Upper lobe of left lung (tissue), 6 donors: Measurements from ENCODE around the gene TEX44. TPM values are rescaled to one million over a fixed set of nuclear protein-coding genes. Genes with fewer than 3 reads are reported as not detected.

Experiments used
- ATAC-seq, 2 donors: fragments of 200-7000 bp; cut with Tn5 transposase; one replicate each; pipeline ENCODE4 v1.9.1; 2022; ENCODE audit warnings: mild to moderate bottlenecking in 2 of 2, moderate library complexity in 2 of 2; ENCODE audit not compliant: low FRiP score in 2 of 2
- DNase-seq, 2 donors: peaks; one replicate each; pipeline ENCODE4 v3.0.0-alpha.2; 2019 to 2020
- H3K27ac ChIP-seq, 4 donors: fragments of 200-600 bp; sonication (generic); one replicate each; pipeline ENCODE4 v1.5.1; 2016 to 2019
- H3K27me3 ChIP-seq, 4 donors: fragments of 200-600 bp; sonication (generic); one replicate each; pipeline ENCODE4 v1.5.1; 2017 to 2019
- H3K36me3 ChIP-seq, 4 donors: fragments of 200-600 bp; sonication (generic); one replicate each; pipeline ENCODE4 v1.5.1; 2016 to 2019
- H3K4me1 ChIP-seq, 4 donors: fragments of 200-600 bp; sonication (generic); one replicate each; pipeline ENCODE4 v1.5.1; 2018 to 2019
- H3K4me3 ChIP-seq, 4 donors: fragments of 200-600 bp; sonication (generic); one replicate each; pipeline ENCODE4 v1.5.1; 2017 to 2019; ENCODE audit warnings: mild to moderate bottlenecking in 2 of 4, moderate library complexity in 1 of 4
- H3K9me3 ChIP-seq, 4 donors: fragments of 200-600 bp; sonication (generic); one replicate each; pipeline ENCODE4 v1.5.1; 2018 to 2019
- EP300 ChIP-seq, 4 donors: sonication (generic); formaldehyde crosslinking; IDR thresholded peaks; one replicate each; pipeline ENCODE4 v1.5.1; 2017; ENCODE audit warnings: antibody characterized with exemption in 4 of 4, control low read depth in 2 of 4
- POLR2A ChIP-seq, 4 donors: fragments of 450-650 bp; IDR thresholded peaks; one replicate each; pipeline ENCODE4 v1.5.1; 2016 to 2017; ENCODE audit warnings: antibody characterized with exemption in 4 of 4, mild to moderate bottlenecking in 2 of 4
- POLR2AphosphoS5 ChIP-seq, 2 donors: sonication (generic); formaldehyde crosslinking; IDR thresholded peaks; one replicate each; pipeline ENCODE4 v1.5.1; 2017; ENCODE audit warnings: antibody characterized with exemption in 2 of 2
- WGBS, 2 donors: methylation state at CpG; one replicate each; pipeline ENCODE4 v1.1.5; 2017 to 2018; 5-methylcytosine and 5-hydroxymethylcytosine counted together
- total RNA-seq, 6 donors: library from RNA; depleted of rRNA in 4 of 6; stranded (reverse); fragments of >200 nt in 4 of 6; gene quantifications; one replicate each; pipeline versions ENCODE4 v1.1.0 to v1.2.1, GENCODE V29; 2016 to 2021
- TF ChIP-seq, protein P1 (sequence below), 6 experiments: fragments of 450-650 bp in 4 of 6; fragments of 200-600 bp in 2 of 6; sonication (generic) in 2 of 6; IDR thresholded peaks; one replicate each; pipeline ENCODE4 v1.5.1; 2016 to 2019; ENCODE audit warnings: antibody characterized with exemption in 6 of 6
- donor health status: DM: no; HTN: no; CAD: no; lungs with moderate emphysema.
- donor health status: DM: no; HTN: yes; CAD: no; lungs with severe emphysema.

Gene TEX44
- total RNA-seq, 6 donors from 2014 or later = not detected

- Histone ChIP-seq H3K4me1 (peaks cover 35 to 42% (median 39%) of the 10 kb centered on the region in 4 donors), H3K4me3 (peak overlapping the region in 3 of 4 donors; percentile 36 to 51 (median 47)), H3K9me3 (no peaks in the 10 kb centered on the region), H3K36me3 (no peaks in the 10 kb centered on the region), H3K27me3 (no peaks in the 10 kb centered on the region), H3K27ac (peak overlapping the region; percentile 88 to 99 (median 96))
- peak in 1 of 2 donors; percentile 28 for DNase-seq
- 5 to 6% methylated on average over 4 to 9 of the region's 9 CpGs for WGBS, 2 donors
- no peak for TF ChIP-seq POLR2AphosphoS5 (IDR thresholded peaks at IDR 0.05)
- no peak for TF ChIP-seq POLR2A (IDR thresholded peaks at IDR 0.05)
- TF ChIP-seq, protein P1, sequence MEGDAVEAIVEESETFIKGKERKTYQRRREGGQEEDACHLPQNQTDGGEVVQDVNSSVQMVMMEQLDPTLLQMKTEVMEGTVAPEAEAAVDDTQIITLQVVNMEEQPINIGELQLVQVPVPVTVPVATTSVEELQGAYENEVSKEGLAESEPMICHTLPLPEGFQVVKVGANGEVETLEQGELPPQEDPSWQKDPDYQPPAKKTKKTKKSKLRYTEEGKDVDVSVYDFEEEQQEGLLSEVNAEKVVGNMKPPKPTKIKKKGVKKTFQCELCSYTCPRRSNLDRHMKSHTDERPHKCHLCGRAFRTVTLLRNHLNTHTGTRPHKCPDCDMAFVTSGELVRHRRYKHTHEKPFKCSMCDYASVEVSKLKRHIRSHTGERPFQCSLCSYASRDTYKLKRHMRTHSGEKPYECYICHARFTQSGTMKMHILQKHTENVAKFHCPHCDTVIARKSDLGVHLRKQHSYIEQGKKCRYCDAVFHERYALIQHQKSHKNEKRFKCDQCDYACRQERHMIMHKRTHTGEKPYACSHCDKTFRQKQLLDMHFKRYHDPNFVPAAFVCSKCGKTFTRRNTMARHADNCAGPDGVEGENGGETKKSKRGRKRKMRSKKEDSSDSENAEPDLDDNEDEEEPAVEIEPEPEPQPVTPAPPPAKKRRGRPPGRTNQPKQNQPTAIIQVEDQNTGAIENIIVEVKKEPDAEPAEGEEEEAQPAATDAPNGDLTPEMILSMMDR (IDR thresholded peaks at IDR 0.05) = no peak
- no peak for TF ChIP-seq EP300 (IDR thresholded peaks at IDR 0.05)
- ATAC-seq = no peak
Measured at GRCh38 chr2:231613331-231613662, 20.6 kb downstream of the TEX44 start.

- H3K9me3 ChIP-seq = no peaks in the 10 kb centered on the region
- peaks cover 35 to 42% (median 39%) of the 10 kb centered on the region in 4 donors for H3K4me1 ChIP-seq
- TF ChIP-seq, protein P1 (IDR thresholded peaks at IDR 0.05) = peak in 5 of 6 experiments; percentile 20 to 81 (median 53)
- TF ChIP-seq EP300 (IDR thresholded peaks at IDR 0.05) (peak in 1 of 4 donors; percentile 12), POLR2A (IDR thresholded peaks at IDR 0.05) (peak in 2 of 4 donors; percentile 44 to 80), POLR2AphosphoS5 (IDR thresholded peaks at IDR 0.05) (peak; percentile 32 to 53)
- WGBS, 2 donors = 0 to 1% methylated on average over 7 to 48 of the region's 86 CpGs
- ATAC-seq = peak; percentile 73 to 88
- H3K4me3 ChIP-seq = peak overlapping the region; percentile 22 to 51 (median 42)
- DNase-seq = peak; percentile 80 to 95
- H3K27ac ChIP-seq = peak overlapping the region; percentile 88 to 99 (median 96)
- no peaks in the 10 kb centered on the region for H3K27me3 ChIP-seq
- no peaks in the 10 kb centered on the region for H3K36me3 ChIP-seq
Measured at GRCh38 chr2:231613663-231614558, 21.2 kb downstream of the TEX44 start.

GRCh38 chr2:231614559-231615057, 21.9 kb downstream of the TEX44 start:
- H3K36me3 ChIP-seq = no peaks in the 10 kb centered on the region
- no peaks in the 10 kb centered on the region for H3K27me3 ChIP-seq
- H3K9me3 ChIP-seq = no peaks in the 10 kb centered on the region
- WGBS, 2 donors = 1 to 2% methylated on average over 14 to 46 of the region's 46 CpGs
- H3K27ac ChIP-seq = peak overlapping the region; percentile 88 to 99 (median 96)
- peaks cover 35 to 42% (median 39%) of the 10 kb centered on the region in 4 donors for H3K4me1 ChIP-seq
- peak overlapping the region; percentile 22 to 51 (median 42) for H3K4me3 ChIP-seq
- DNase-seq = peak in 1 of 2 donors; percentile 93
- TF ChIP-seq POLR2AphosphoS5 (IDR thresholded peaks at IDR 0.05) (peak in 1 of 2 donors; percentile 8), EP300 (IDR thresholded peaks at IDR 0.05) (no peak), POLR2A (IDR thresholded peaks at IDR 0.05) (peak in 1 of 4 donors; percentile 47)
- TF ChIP-seq, protein P1 (IDR thresholded peaks at IDR 0.05) = no peak
- ATAC-seq = peak; percentile 1

DNA sequence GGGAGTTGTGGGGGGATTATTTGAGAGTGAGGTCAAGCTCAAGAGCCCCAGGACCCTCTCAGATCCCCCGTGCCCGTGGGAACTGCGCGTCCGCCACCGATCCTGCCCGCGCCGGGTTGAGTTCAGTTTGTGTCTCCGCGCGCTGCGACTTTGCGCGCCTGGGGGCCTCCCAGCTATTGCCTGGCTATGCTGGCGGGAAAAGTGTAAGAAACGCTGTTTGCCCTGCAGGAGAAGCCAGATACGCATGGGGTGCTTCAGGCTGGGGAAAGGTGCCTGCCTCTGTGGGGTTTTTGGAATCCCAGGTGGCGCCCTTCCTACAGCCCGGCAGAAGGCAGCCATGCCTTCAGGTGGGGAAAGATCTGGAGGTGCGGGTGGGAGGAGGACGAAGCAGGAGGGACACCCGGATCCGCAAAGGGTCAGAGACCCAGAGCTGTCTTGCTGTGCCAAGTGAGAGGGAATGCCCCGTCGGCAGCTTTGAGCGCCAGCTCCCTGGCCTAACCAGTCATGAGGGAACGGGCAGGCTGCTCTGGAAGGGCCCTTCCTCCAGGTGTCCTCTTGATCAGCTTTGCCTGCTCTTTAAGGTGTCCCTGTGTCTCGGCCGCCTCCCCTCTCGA, 22.5 kb downstream of the TEX44 start:
- 28 to 31% methylated on average over 17 to 29 of the region's 31 CpGs for WGBS, 2 donors
- no peak for TF ChIP-seq POLR2AphosphoS5 (IDR thresholded peaks at IDR 0.05)
- TF ChIP-seq POLR2A (IDR thresholded peaks at IDR 0.05) = no peak
- no peak for ATAC-seq
- H3K36me3 ChIP-seq = no peaks in the 10 kb centered on the region
- no peaks in the 10 kb centered on the region for H3K9me3 ChIP-seq
- H3K27ac ChIP-seq = peak overlapping the region; percentile 88 to 99 (median 96)
- peak overlapping the region; percentile 22 to 51 (median 42) for H3K4me3 ChIP-seq
- H3K27me3 ChIP-seq = no peaks in the 10 kb centered on the region
- DNase-seq = peak in 1 of 2 donors; percentile 86
- peaks cover 35 to 42% (median 39%) of the 10 kb centered on the region in 4 donors for H3K4me1 ChIP-seq

DNA sequence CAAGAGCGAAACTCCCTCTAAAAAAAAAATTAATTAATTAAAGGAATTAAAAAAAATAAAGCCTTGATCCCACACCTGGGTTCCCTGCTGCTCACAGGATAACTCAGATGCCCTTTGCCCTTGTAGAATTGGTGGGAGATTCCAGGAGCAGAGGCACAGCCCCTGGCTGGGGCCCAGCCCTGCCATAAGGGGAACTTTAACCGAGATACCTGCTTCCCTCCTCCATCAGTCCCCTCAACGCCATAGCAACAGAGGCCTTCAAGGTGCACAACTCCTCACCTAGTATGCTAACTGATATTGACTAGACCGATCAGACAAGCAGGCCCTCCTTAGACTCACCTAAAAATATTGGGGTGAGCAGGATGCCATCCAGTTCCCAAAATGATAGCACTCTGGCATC, 23.6 kb downstream of the TEX44 start:
- peak overlapping the region in 2 of 4 donors; percentile 96 to 99 for H3K27ac ChIP-seq

More for the DNA sequence above, 23.6 kb downstream of the TEX44 start:
- Histone ChIP-seq H3K27me3 (no peaks in the 10 kb centered on the region), H3K4me3 (no peak overlapping the region), H3K4me1 (peaks cover 40 to 46% (median 42%) of the 10 kb centered on the region in 4 donors), H3K36me3 (no peaks in the 10 kb centered on the region), H3K9me3 (no peaks in the 10 kb centered on the region)
- 83 to 98% methylated on average over 4 of the region's 4 CpGs for WGBS, 2 donors
- DNase-seq (no peak), ATAC-seq (no peak)
- TF ChIP-seq EP300 (IDR thresholded peaks at IDR 0.05) (no peak), POLR2AphosphoS5 (IDR thresholded peaks at IDR 0.05) (no peak), POLR2A (IDR thresholded peaks at IDR 0.05) (no peak)
- TF ChIP-seq, protein P1 (IDR thresholded peaks at IDR 0.05) = no peak
